A549 (cell line): ENCODE measurements around the gene SPAG17.

Experiments
- CBX2 ChIP-seq: fragments of 200-600 bp; sonication (generic); IDR thresholded peaks from 2 replicates; pipeline ENCODE4 v1.6.1; 2016; ENCODE audit warnings: low read depth, mild to moderate bottlenecking, borderline replicate concordance
- CHD2 ChIP-seq: fragments of 150-350 bp; IDR thresholded peaks from 2 replicates; pipeline ENCODE4 v1.6.1; 2014; ENCODE audit warnings: low read length; ENCODE audit not compliant: partially characterized antibody
- CTCF ChIP-seq: fragments of >200 bp; sonication (Bioruptor Twin); formaldehyde crosslinking; IDR thresholded peaks from 3 replicates; pipeline ENCODE4 v1.5.1; 2016
- EP300 ChIP-seq, 2 experiments: fragments of >200 bp; sonication (Bioruptor Twin); formaldehyde crosslinking; IDR thresholded peaks; 2 replicates in 1 of 2; 3 replicates in 1 of 2; pipeline ENCODE4 v1.6.1; 2016 to 2017
- MAZ ChIP-seq: fragments of 150-350 bp; IDR thresholded peaks from 2 replicates; pipeline ENCODE4 v1.6.1; 2014; ENCODE audit warnings: antibody characterized with exemption, low read depth, low read length, borderline replicate concordance
- PBX3 ChIP-seq: IDR thresholded peaks from 2 replicates; pipeline ENCODE4 v1.6.1; 2012
- RAD21 ChIP-seq, 2 experiments: fragments of >200 bp in 1 of 2; sonication (Bioruptor Twin) in 1 of 2; formaldehyde crosslinking in 1 of 2; IDR thresholded peaks in 1 of 2; conservative IDR thresholded peaks in 1 of 2; 2 replicates in 1 of 2; 3 replicates in 1 of 2; pipeline ENCODE4 v1.6.1; 2012 to 2018; ENCODE audit warnings: inconsistent platforms in 1 of 2
- SREBF2 ChIP-seq: fragments of 450-650 bp; IDR thresholded peaks from 2 replicates; pipeline ENCODE4 v1.6.1; 2014; ENCODE audit warnings: mild to moderate bottlenecking, moderate library complexity
- ZNF302 ChIP-seq: fragments of 250-450 bp; sonication (Bioruptor Pico); IDR thresholded peaks from 2 replicates; pipeline ENCODE4 v1.9.0; 2021; ENCODE audit warnings: inconsistent platforms, mild to moderate bottlenecking, moderate library complexity
- ZSCAN20 ChIP-seq: fragments of 250-450 bp; sonication (Bioruptor Pico); IDR thresholded peaks from 2 replicates; pipeline ENCODE4 v1.8.0; 2022; ENCODE audit warnings: mild to moderate bottlenecking, moderate library complexity

- TF ChIP-seq CTCF: no peak
- TF ChIP-seq RAD21 (conservative IDR thresholded peaks at IDR 0.05 in 1 of 2, IDR thresholded peaks at IDR 0.05 in 1 of 2): no peak
- no peak for TF ChIP-seq ZNF302 (CRISPR knock-in tag)
- TF ChIP-seq ZSCAN20 (CRISPR knock-in tag): no peak
- TF ChIP-seq SREBF2: no peak
- no peak for TF ChIP-seq CHD2
- TF ChIP-seq PBX3: no peak
- TF ChIP-seq CBX2: no peak
- TF ChIP-seq EP300 (IDR thresholded peaks at IDR 0.05): no peak
- no peak for TF ChIP-seq MAZ
These were observed 71.8 kb downstream of the SPAG17 start for GRCh38 chr1:118113261-118113660.
